ENCODE data around the gene ABT1.

Gene ABT1

DNA sequence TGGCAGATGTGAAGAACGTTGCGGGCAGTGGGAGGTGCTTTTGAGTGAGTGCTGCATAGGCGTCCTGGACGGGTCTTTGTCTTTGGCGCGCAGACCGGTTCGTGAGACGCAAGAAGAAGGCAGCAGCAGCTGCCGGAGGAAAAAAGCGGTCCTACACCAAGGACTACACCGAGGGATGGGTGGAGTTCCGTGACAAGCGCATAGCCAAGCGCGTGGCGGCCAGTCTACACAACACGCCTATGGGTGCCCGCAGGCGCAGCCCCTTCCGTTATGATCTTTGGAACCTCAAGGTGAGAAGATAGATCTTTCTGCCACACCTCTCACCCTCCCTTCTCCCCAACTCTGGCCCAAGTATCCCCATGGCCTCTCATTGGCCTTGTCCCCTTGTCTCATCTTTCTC, 1.1 kb downstream of the ABT1 start:
- Histone ChIP-seq H3K27ac (ENCODE audit: low read depth, low read length) (no peak overlapping the region), H3K4me2 (ENCODE audit: low read length) (peak overlapping the region; percentile 97), H3K27me3 (ENCODE audit: control insufficient read depth, low read length) (no peaks in the 10 kb centered on the region), H3K36me3 (ENCODE audit: control insufficient read depth, low read length) (peaks cover 32% of the 10 kb centered on the region), H3K4me3 (ENCODE audit: low read length) (peak overlapping the region; percentile 99), H4K20me1 (ENCODE audit: control insufficient read depth, insufficient read depth, low read depth, low read length) (peaks cover 4% of the 10 kb centered on the region; the same call in 1 of the 2 replicates), H3K4me1 (ENCODE audit: control insufficient read depth, low read length) (peaks cover 21% of the 10 kb centered on the region), H3K79me2 (ENCODE audit: control insufficient read depth, low read length) (peaks cover 28% of the 10 kb centered on the region), H3F3A (ENCODE audit: control insufficient read depth, insufficient read depth) (peaks cover 7% of the 10 kb centered on the region), H3K9me3 (ENCODE audit: control insufficient read depth, insufficient read depth, low read length) (no peaks in the 10 kb centered on the region), H3K9me2 (replicated peaks; ENCODE audit: control insufficient read depth, low read length) (no peaks in the 10 kb centered on the region)
- TF ChIP-seq EZH2phosphoT487 (IDR thresholded peaks at IDR 0.05; ENCODE audit: borderline replicate concordance, low read length): no peak
- TF ChIP-seq, protein P1, sequence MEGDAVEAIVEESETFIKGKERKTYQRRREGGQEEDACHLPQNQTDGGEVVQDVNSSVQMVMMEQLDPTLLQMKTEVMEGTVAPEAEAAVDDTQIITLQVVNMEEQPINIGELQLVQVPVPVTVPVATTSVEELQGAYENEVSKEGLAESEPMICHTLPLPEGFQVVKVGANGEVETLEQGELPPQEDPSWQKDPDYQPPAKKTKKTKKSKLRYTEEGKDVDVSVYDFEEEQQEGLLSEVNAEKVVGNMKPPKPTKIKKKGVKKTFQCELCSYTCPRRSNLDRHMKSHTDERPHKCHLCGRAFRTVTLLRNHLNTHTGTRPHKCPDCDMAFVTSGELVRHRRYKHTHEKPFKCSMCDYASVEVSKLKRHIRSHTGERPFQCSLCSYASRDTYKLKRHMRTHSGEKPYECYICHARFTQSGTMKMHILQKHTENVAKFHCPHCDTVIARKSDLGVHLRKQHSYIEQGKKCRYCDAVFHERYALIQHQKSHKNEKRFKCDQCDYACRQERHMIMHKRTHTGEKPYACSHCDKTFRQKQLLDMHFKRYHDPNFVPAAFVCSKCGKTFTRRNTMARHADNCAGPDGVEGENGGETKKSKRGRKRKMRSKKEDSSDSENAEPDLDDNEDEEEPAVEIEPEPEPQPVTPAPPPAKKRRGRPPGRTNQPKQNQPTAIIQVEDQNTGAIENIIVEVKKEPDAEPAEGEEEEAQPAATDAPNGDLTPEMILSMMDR (IDR thresholded peaks at IDR 0.05; ENCODE audit: low read depth, low read length, poor library complexity, severe bottlenecking): no peak

DNA sequence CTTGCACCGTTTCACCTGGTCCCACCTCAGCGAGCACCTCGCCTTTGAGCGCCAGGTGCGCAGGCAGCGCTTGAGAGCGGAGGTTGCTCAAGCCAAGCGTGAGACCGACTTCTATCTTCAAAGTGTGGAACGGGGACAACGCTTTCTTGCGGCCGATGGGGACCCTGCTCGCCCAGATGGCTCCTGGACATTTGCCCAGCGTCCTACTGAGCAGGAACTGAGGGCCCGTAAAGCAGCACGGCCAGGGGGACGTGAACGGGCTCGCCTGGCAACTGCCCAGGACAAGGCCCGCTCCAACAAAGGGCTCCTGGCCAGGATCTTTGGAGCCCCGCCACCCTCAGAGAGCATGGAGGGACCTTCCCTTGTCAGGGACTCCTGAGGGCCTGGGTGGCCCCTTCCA, 1.5 kb downstream of the ABT1 start:
- Histone ChIP-seq H3K27ac (ENCODE audit: low read depth, low read length) (no peak overlapping the region), H3K79me2 (ENCODE audit: control insufficient read depth, low read length) (peaks cover 28% of the 10 kb centered on the region), H3K9me3 (ENCODE audit: control insufficient read depth, insufficient read depth, low read length) (no peaks in the 10 kb centered on the region), H3K4me3 (ENCODE audit: low read length) (peak overlapping the region; percentile 99; the same call in 1 of the 2 replicates), H3K27me3 (ENCODE audit: control insufficient read depth, low read length) (no peaks in the 10 kb centered on the region), H3K36me3 (ENCODE audit: control insufficient read depth, low read length) (peaks cover 32% of the 10 kb centered on the region), H3F3A (ENCODE audit: control insufficient read depth, insufficient read depth) (peaks cover 7% of the 10 kb centered on the region), H4K20me1 (ENCODE audit: control insufficient read depth, insufficient read depth, low read depth, low read length) (peaks cover 4% of the 10 kb centered on the region; the same call in 1 of the 2 replicates), H3K4me1 (ENCODE audit: control insufficient read depth, low read length) (peaks cover 20% of the 10 kb centered on the region), H3K9me2 (replicated peaks; ENCODE audit: control insufficient read depth, low read length) (no peaks in the 10 kb centered on the region), H3K4me2 (ENCODE audit: low read length) (peak overlapping the region; percentile 97)
- no peak for TF ChIP-seq EZH2phosphoT487 (IDR thresholded peaks at IDR 0.05; ENCODE audit: borderline replicate concordance, low read length)
- TF ChIP-seq, protein P1 (IDR thresholded peaks at IDR 0.05; ENCODE audit: low read depth, low read length, poor library complexity, severe bottlenecking): no peak

DNA sequence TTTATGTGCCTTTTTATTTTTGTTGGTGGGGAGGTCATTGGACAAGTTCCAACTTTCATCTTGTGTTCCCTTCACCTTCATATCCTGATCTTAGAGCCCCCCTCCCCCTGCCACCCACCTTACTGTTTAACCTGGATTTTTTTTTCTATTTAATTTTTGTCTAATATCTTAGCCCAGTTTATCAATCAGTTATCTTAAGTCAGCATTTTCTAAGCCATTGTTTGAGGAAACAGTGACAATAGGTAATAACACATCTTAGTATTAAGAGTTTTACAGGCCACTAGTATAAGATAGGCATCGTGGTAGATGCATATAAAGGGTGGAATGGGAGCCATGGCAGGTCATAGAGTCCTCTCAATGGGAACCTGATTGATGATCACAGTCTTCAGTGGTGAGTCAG, 2.4 kb downstream of the ABT1 start:
- peaks cover 28% of the 10 kb centered on the region for H3K79me2 ChIP-seq (ENCODE audit: control insufficient read depth, low read length)
- H3F3A ChIP-seq (ENCODE audit: control insufficient read depth, insufficient read depth): peaks cover 10% of the 10 kb centered on the region
- H3K27ac ChIP-seq (ENCODE audit: low read depth, low read length): no peak overlapping the region
- TF ChIP-seq EZH2phosphoT487 (IDR thresholded peaks at IDR 0.05; ENCODE audit: borderline replicate concordance, low read length): no peak
- TF ChIP-seq, protein P1 (IDR thresholded peaks at IDR 0.05; ENCODE audit: low read depth, low read length, poor library complexity, severe bottlenecking): no peak
- peaks cover 4% of the 10 kb centered on the region; the same call in 1 of the 2 replicates for H4K20me1 ChIP-seq (ENCODE audit: control insufficient read depth, insufficient read depth, low read depth, low read length)
- no peaks in the 10 kb centered on the region for H3K9me3 ChIP-seq (ENCODE audit: control insufficient read depth, insufficient read depth, low read length)
- H3K4me3 ChIP-seq (ENCODE audit: low read length): no peak overlapping the region
- no peak overlapping the region for H3K4me2 ChIP-seq (ENCODE audit: low read length)
- H3K4me1 ChIP-seq (ENCODE audit: control insufficient read depth, low read length): peaks cover 17% of the 10 kb centered on the region
- peaks cover 32% of the 10 kb centered on the region for H3K36me3 ChIP-seq (ENCODE audit: control insufficient read depth, low read length)
- no peaks in the 10 kb centered on the region for H3K9me2 ChIP-seq (replicated peaks; ENCODE audit: control insufficient read depth, low read length)
- no peaks in the 10 kb centered on the region for H3K27me3 ChIP-seq (ENCODE audit: control insufficient read depth, low read length)

Measured in DOHH2 (cell line).